Globus pallidus (tissue), 1 donor: Measurements from ENCODE around the gene RHOJ.

Experiments used
- DNase-seq: peaks from one replicate; pipeline ENCODE4 v3.0.0-alpha.2; 2015; ENCODE audit warnings: low spot score

The RHOJ gene

DNA sequence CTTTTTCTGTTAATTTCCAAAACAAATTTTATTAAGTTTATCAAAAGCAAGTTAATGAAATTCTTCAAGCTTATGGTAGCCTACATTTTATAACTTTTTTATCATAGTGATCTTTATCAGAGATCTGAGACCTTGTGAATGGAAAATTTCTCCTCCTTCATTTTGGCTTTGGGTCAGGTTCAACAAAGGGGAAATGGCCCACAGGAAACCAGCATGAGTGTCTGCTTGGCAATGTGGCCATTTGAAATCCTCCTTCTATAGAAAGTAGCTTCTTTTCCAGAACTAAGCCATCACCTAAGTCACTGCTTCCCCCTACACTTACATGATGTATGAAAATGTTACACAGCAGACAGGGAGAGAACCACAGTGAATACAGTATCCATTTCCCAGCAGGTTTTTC, 1.6 kb downstream of the RHOJ start:
- no peak for DNase-seq

DNA sequence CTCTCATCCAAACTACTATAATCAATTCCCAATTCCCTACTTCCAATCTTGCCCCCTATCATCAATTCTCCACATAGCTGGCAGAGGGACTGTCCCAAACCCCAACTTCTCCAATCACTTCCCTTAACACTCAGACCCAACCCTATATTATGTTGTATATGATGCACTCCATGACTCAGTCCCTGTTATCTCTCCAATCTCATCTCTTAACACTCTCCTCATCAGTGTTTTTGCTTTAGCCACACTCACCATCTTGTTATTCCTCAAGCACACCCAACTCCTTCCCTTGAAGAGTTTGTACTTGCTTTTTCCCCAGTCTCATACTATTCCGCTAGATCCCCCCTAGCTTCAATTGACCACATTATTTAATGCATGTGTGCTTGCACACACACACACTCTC, 4.9 kb downstream of the RHOJ start:
- no peak for DNase-seq

DNA sequence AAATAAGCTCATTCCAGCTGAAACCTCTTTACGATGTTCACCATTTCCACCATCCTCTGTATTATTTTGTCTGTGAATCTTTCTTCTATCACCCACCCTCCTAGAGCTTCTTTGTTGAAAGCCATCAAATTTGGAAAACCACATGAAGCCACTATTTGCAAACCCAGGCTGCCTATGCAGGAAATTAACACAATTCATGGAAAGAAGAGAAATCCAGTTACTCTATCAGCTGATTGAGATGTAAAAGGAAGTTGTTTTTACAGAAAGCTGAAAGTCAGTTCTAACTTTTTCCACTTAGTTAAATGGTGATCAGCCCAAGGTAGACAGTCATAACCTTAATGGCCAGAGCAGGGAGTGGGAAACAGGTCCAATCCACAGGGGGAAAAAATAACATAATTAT, 6.6 kb downstream of the RHOJ start:
- DNase-seq: no peak

DNA sequence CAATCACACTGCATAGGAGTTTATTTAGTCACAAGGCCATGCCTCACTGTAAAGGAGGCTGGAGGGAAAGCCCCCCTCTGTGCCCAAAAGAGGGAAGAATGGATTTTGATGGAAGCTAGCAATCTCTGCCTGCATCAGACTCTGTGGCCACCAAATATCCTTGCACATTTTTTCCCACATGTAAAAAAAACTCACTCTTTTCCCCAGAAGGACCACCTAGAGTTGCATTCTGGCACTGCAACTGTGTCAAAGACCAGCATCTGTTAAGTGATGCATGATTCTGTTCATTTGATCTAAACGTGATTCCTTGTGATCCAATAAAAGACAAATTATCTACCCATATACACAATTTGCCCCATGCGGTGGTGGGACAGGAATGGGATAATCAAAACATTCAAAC, 8.0 kb downstream of the RHOJ start:
- no peak for DNase-seq

DNA sequence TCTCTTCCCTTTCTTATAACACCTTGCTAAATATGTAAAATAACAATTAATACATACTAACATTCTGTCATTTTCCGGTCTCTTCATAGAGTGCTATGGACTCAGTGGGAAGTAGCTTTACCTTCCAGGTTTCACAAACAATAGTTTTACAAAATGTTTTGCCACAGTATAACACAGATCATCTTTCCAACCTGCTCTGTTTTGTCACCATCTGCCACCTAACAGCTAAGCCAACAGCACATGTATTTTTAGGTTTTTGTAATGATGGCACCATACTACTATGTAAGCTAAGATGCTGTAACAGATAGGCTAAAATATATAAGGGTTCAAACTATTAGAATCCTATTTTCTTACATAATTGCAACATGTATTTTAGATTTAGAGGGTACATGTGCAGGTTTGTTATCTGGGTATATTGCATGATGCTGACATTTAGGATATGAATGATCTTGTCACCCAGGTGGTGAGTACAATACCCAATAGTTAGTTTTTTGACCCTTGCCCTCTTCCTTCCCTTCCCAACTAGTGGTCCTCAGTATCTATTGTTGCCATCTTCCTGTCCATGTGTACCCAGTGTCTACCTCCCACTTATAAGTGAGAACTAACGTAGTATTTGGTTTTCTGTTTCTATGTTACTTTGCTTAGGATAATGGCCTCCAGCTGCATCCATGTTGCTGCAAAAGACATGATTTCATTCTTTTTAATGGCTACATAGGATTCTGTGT, 8.7 kb downstream of the RHOJ start:
- no peak for DNase-seq

DNA sequence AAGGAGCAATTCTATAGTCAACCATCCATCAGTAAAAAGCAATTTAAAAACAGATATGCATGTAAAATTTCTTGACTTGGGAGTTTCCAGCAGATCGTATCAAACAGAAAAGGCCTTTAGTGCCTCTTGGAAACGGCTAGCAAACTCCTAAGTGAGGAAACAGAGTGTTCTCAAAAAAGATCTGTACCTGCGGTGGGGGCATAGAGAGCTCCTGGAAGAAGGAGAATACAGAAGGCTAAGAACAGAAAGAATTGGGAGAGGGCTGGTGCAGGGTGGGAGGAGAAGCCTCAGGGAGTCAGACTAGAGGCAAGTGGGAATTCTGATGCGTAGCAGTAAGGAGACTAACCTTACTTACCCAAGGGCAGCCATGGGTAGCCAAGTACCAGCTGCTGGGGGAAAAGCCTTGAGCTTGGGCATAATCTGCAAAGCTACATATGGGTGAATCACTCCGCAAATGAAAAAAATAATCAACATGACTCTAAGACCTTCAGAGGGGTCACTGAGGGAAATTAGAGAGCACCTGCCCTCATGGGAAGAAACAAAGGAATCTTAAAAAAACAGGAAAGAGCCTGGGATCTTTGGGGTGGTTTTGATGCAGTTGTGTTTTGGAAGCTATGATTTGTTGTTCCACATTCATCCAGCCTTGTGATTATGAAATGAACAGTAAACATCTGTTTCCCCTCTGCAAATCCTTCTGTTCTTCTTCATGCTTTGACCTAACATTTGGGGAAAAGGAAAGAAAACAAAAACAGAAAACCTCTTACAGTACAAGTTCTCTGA, 10.4 kb downstream of the RHOJ start:
- no peak for DNase-seq

DNA sequence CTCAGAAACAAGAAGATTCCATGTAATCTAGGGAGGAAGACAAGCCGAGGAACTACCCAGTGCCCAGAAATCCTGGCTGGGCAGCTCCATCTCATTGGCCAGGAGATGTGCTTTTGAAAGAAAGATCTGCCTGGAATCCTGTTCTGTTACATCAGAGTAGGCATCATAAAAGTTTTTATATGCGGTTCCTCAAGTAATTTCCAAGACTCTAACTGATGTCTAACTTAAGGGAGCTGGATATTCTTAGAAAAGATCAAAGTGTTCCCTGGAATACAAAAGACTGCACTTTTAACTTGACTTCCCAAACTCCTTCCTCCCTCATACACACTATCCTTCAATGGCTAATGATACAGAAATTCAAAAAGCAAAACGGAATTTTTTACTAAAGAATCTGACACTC, 16.3 kb downstream of the RHOJ start:
- no peak for DNase-seq

DNA sequence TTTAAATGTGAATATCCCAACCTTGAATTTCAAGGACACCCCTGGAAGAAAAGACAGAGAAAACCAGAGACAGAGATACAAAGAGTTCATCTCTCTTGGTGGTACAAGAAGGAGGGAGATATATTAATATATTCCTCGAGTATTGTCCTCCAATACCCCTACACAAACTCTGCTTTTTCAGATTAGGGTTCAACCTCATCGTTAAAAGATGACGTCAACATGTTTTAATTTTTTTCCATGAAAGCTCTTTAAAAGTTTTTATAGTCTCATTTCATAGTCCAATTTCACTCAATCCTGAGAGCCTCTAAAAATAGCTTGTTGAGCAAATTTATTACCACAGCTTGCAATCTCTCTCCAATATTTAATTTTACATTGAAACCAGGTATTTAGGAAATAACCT, 19.4 kb downstream of the RHOJ start:
- no peak for DNase-seq

DNA sequence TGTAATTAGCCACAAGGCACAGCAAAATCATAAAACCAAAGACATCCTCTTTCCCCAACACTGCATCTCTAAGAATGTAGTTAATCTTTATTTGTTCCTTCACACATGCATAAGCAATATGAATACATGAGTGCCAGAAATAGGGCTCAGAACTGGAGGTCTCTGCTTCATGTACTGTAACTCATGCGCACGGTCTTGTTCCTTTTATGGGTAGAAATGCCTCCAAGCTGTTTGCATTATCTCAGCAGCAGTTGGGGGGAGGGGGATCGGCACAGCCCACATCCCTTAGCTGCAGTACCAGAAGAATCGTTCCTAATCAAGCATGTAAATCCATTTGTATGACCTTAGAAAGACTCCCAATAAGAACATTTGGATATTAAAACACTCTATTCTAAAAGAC, 20.0 kb downstream of the RHOJ start:
- no peak for DNase-seq

DNA sequence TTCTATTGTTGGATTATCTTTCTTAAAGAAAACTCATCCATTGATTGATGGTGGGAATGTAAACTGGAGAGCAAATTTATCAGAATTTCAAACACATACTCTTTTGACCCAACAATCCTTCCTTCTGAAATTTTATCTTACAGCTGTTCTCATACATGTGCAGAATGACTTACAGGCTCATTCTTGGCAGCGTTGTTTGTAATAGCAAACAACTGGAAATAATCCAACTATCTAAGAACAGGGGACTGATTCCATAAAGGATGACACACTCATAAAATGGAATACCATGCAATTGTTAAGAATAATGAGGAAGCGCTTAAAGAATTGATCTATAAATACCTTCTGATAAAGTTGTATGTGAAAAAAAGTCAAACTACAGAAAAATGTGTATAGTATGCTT, 24.0 kb downstream of the RHOJ start:
- no peak for DNase-seq

DNA sequence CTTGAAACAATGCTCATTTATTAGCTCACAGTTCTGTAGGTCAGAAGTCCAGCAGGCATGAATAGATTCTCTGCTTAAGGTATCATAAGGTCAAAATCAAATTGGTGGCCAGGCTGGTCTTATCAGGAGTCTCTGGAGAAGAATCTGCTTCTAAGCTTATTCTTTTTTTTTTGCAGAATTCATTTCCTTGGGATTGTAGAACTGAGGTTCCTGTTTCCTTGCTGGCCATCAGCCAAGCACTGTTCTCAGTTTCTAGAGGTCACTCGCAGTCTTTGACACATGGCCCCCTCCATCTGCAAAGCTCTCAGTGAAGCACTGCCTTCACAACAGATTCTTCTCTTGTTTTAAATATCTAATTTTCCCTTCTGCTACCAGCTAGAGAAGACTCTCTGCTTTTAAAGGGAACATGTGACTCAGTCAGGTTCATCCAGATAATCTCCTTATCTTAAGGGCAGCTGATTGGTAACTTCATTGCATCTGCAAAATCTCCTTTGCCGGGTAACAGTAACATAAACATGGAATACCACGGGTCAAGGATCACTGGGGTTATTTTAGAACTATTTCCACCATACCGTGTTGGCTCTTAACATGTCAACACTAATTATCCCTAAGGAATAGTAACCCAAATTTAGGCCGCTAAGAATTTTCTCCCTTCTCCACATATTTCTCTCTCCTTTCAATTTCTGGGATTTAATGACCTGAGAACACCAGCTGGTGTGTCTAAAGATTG, 25.3 kb downstream of the RHOJ start:
- no peak for DNase-seq

DNA sequence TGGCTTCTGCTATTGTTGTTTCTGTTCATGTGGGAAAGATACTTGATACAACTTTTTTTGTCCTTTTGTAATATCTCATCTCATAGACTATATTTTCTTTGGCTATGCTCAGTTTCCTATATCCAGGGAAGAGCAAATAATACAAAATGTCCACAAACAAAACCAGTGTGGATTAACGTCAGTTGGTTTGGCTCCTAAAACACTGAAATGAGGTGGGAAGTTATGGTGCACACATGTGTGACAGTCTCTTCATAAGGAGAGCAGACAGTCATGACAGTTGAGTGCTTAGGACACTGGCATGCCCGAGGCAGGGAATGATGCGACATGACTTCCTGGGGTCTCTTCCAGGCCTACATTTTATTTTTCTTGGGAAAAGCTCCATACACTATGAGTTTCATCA, 27.5 kb downstream of the RHOJ start:
- no peak for DNase-seq

DNA sequence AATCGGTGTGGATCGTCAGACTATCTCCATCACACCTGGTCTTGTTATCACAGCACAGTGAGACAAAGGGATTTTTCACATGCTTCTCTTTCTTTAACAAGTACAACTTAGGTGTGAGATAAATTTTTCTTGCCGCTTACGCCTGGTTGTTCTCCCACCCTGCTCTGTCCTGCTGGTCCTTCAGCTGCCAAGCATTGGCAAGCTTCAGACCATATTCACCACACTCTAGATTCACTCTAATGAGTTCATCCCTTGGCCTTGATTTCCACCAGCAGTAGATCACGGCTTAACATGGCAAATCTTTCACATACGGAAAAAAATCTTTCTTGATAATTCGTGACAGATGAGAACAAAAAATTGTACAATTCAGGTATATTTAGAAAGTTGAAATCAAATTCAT, 33.5 kb downstream of the RHOJ start:
- DNase-seq: no peak

DNA sequence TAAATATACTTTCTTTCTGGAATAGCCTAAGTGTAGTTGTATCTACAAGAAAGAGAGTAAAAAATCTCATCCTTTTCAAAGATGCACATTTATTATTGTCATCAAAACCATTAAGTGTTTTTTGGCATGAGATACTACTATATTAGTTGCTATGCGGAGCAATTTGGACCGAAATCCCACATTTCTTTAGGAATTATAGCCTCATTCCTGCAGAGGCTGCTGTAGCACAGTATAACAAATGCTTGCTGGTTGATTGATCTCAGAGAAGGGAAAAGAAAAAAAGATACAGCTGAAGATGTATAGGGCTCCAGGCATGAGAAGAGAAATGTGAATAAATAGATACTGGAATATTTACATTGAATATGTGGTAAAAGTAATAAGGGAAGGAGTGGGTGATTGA, 36.0 kb downstream of the RHOJ start:
- DNase-seq: no peak

DNA sequence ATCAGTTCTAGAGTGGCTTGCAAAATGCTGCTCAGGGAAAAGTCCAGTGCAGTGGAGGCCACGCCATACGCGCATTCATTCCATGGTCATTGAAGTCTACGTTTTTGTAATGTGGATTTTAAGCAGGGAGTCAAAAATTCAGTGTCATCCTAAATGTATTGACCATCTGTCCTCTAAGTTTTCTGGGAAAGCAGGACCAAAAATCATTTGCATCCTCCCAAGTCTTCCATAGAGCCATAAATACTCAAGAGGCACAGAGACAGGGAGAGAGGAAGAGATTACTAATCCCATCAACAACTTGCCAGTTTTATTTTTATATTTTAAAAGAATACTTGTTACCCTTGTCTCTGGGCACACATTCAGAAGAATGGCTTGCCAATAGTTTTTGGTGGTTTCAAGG, 36.9 kb downstream of the RHOJ start:
- no peak for DNase-seq

DNA sequence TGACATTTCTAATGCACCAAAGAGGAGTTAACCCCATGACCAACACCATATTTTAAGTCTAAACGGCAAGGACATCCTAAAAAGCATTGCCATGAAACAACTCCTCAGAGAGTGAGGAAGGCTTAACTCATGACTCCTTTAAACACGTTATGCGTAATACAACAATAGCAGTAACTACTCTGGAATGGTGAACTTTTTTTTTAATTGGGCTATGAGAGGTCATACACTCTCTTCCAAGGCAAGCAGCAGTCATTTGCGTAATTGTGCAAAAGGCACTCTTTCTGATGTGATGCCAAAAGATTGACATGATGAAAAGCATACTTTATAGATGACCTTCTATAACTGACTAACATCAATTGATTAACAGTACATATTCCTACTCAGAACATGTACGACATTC, 39.4 kb downstream of the RHOJ start:
- DNase-seq: no peak

DNA sequence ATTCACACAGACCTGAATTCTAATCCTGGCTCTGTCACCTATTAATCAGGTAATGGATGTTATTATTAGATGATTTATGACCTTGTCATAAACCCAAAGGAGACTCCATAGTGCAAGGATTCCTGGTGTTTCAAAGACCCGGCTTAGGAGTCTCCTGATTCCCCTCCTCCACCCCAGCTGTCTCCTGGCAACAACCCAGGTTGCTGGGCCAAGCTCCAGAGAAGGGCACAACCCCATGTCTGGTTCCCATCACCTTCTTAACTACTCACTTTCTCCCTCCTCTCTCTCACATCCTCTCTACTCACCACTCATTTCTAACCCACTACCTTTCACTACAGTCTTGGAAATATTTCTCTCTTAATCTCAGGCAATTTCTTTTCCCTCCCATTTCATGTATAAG, 41.6 kb downstream of the RHOJ start:
- DNase-seq: no peak

DNA sequence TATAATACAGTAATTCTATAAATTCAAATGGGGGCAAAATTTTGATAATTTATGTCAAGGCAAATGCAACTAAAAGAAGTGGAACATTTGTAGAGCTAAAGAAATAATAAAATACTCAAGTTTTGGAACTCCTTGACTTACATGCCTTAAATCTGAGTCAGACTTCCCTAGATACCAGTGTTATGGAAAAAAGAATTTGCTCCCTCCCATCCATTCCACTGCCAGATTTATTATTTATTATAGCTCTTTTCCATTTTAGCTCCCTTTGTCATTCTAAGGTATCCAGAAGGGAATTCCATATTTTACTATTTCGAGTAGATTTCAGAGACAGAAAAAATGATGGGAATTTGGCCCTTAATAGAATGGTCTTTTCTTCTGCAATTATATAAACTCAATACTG, 44.0 kb downstream of the RHOJ start:
- DNase-seq: no peak

DNA sequence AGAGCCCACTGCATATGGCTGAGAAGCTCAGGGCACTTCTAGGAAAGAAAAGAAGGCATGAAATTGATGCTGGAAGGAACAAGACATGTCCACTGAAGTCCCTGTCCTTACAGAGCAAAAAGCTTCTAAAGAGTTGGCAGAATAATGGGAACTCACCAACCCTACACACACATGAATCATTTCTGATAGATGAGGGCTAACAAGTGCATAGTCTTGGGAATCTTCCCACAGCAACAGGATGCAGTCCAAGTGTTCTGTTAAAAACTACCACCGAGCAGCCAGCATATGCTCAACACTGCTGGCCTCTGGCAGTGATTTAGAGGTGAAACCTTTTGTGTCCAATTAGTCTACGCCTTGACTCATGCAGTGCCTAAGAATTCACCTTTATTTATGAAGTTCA, 44.8 kb downstream of the RHOJ start:
- DNase-seq: no peak

DNA sequence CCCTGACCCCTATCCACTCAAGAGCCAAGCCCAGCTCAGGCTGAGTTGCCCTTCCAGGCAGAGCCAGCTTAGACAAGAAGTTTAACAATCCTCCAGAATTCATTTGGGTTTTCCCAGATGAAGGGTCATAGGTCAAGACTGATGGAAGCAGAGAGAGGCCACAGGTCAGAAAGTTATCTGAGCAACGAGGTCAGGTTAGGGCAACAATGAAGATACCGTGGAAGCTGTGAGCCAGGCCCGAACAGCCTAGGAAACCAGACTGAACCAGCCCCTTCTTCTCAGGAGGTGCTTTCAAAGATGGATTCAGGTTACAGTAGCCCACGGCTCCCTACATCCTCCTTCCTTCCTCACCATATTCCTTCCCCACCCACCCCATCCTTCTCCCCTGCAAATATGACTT, 53.1 kb downstream of the RHOJ start:
- no peak for DNase-seq

DNA sequence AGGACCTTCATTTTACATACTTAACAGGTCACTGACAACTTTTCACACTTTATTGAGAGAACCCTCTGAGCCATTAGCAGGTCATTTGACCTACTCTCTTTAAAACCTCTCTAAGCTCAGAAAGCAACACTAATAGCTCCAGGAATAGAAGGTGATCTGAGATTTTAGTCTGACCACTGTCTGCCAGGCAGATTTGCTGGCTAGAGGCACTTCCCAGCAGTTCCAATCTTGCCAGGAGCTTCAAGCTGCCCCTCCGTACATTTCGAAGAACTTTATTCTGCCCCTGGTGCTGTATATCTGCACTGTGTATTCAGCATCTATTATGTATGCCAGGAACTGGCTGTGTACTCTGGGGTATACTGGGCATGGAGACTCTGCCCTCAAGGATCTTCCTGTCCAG, 58.2 kb downstream of the RHOJ start:
- no peak for DNase-seq

DNA sequence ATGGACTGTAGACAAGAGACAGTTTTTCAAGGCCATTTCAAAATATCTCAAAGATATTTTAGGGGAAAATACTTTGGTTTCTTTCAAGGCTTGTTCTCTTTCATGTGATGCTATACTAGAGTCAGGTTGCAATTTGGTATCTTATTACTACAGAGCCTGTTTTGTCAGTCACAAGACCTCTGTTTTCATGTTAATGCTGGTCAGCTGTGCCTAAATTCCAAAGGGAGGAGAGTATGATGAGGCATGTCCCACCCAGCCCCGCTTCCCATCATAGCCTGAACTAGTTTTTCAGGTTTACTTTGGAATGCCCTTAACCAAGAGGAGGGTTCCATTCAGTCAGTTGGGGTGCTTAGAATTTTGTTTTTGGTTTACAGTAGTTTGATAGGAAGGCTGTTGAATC, 61.9 kb downstream of the RHOJ start:
- DNase-seq: no peak

DNA sequence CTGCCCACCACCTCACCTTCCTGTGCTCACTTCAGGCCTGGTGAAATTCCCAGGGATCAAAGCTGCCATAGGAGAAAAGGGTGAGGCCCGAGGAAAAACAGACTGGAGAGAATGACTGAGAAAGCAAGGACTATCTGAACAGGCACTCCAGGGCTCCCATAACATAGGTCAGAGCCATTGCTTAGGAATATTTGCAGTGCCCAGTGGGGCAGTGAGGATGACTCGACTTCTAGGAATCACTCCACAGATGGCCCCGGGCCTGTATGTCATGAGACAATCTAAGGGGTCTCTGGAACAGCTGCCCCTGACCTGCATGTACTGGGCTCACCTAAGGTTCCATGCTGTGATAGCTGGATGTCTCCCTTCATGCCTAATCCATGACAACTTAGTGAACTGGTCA, 62.9 kb downstream of the RHOJ start:
- no peak for DNase-seq
